Heart left ventricle (tissue), 13 donors: ENCODE measurements around the gene PKLR.

ENCODE experiments used
- CTCF ChIP-seq, 12 donors: fragments of 200-600 bp; sonication (generic) in 4 of 12; IDR thresholded peaks; one replicate each; pipeline versions ENCODE4 v1.5.0 to v1.8.0; 2018 to 2022; ENCODE audit warnings: antibody characterized with exemption in 12 of 12, mild to moderate bottlenecking in 5 of 12
- POLR2A ChIP-seq, 2 donors: fragments of 450-650 bp; IDR thresholded peaks; one replicate each; pipeline ENCODE4 v1.6.1; 2017; ENCODE audit warnings: antibody characterized with exemption in 2 of 2, mild to moderate bottlenecking in 2 of 2, moderate library complexity in 2 of 2
- donor health status: ischemic (EF 13 %, LVEDD 7.1; RV severe dilation, severe dysfunction).
- donor health status: DM: no; HTN: yes; CAD: no.
- donor health status: DM: no; HTN: no; CAD: no.
- donor health status: ischemic (EF 25% LVEDD 6.9; RV normal size, moderate dysfunction).
- donor health status: ischemic (EF 25% LVEDD 5.7; RV mildly dilated, moderate dysfunction).
- donor health status: ischemic (EF 35%, LVEDD 5.7; RV mildly dilated, moderate dysfunction).
- donor health status: nonischemic (EF 11% LVEDD 7.7; RV severe dilation, severe dysfunction).
- donor health status: DM: yes; HTN: yes; CAD: no.
- donor health status: PGD.
- donor health status: ischemic (EF 29% LVEDD 5.4; RV normal size, mild dysfunction).
- donor health status: nonischemic (EF 23%, LVEDD 6.1; RV moderate dilation, normal function).

- TF ChIP-seq CTCF (IDR thresholded peaks at IDR 0.05) (no peak), POLR2A (IDR thresholded peaks at IDR 0.05) (no peak)
Observed at GRCh38 chr1:155247667-155248553, 53.3 kb downstream of the PKLR start.
